HG03460 (cell line): Measurements from ENCODE around the gene ATPAF1.
"Not testable (repeated sequence)": the region's sequence is repeated elsewhere in the genome, so short reads cannot be mapped to it uniquely, and the experiment has no call there.

Experiments used
- ATAC-seq: cut with Tn5 transposase; IDR thresholded peaks from one replicate; pipeline ENCODE4 v1.9.1; 2021; ENCODE audit not compliant: unreplicated experiment

ATPAF1 gene

GRCh38 chr1:46651152-46651551 lies 17.0 kb downstream of the ATPAF1 start:
- ATAC-seq = not testable (repeated sequence)

DNA sequence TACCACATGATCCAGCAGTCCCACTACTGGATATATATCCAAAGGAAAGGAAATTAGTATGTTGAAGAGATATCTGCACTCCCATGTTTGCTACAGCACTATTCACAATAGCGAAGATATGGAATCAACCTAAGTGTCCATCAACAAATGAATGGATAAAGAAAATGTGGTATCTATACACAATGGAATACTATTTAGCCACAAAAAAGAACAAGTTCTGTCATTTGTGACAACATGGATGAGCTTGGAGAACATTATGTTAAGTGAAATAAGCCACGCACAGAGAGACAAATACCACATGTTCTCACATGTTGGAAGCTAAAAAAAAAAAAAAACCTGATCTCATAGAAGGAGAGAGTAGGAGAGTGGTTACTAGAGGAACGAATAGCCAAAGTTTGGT lies 17.7 kb downstream of the ATPAF1 start:
- no peak for ATAC-seq

DNA sequence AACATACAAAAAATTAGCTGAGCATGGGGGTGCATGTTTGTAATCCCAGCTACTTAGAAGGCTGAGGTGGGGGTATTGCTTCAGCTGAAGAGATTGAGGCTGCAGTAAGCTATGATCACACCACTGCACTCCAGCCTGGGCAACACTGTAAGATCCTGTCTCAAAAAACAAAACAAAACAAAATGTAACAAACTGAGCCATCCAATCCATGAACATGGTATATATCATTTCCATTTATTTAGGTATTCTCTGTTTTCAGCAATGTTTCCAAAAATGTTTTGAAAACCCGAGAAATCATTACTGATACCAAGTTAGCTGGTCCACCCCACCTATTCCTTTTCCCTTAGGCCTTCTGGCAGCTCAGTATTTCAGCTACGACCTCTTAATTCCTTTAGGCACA lies 18.4 kb downstream of the ATPAF1 start:
- ATAC-seq = no peak

DNA sequence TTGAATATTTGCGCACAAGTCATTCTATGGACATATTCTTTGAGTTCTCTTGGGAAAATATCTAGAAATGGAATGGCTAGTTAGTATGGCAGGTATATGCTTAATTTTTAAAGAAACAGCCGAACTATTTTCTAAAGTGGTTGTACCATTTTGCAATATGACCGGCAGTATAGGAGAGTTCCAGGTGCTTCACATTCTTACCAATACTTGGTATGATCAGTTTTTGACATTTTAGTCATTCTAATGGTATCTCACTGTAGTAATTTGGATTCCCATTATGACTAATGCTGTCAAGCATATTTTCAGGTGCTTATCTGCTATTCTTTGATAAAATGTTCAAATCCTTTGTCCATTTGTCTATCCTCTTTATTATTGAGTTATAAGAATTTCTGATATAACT lies 20.6 kb downstream of the ATPAF1 start:
- no peak for ATAC-seq

GRCh38 chr1:46646844-46647243 lies 21.3 kb downstream of the ATPAF1 start:
- no peak for ATAC-seq

GRCh38 chr1:46646331-46646730 lies 21.8 kb downstream of the ATPAF1 start:
- no peak for ATAC-seq

DNA sequence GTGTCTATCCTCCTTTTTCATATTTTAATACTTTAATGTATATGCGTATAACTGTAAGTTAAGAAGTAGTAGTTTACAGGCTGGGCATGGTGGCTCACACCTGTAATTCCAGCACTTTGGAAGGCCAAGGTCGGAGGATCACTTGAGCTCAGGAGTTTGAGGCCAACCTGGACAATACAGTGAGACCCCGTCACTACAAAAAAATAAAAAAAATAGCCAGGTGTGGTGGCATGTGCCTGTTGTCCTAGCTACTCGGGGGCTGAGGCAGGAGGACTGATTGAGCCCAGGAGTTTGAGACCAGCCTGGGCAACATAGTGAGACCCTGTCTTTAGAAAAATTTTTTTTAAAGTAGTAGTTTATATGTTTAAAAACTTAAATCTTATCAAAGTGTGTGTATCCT lies 22.3 kb downstream of the ATPAF1 start:
- ATAC-seq = no peak

DNA sequence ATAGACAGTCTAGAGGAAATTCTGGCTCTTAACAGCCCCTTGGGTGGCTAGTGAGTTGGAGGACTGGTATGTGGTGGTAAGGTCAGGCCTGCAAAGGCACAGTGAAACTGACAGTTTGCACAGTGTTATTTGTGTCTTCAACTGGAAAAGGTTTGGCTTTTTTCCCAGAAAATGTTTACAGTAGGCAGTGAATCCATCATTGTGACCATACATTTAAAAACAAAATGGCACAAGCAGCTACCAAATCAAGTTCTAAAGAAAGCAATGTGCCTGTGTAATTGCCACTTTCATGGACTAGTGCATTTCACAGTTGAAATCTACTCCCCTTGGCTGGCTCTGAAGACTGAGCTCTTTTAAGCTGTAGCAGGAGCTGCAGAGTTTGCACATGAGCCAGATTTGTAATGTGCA lies 24.8 kb downstream of the ATPAF1 start:
- ATAC-seq = no peak

- ATAC-seq = no peak
Measured at GRCh38 chr1:46642115-46642680, 26.0 kb downstream of the ATPAF1 start.

GRCh38 chr1:46639547-46639946 lies 28.6 kb downstream of the ATPAF1 start:
- ATAC-seq = no peak

GRCh38 chr1:46638921-46639320 lies 29.2 kb downstream of the ATPAF1 start:
- no peak for ATAC-seq

DNA sequence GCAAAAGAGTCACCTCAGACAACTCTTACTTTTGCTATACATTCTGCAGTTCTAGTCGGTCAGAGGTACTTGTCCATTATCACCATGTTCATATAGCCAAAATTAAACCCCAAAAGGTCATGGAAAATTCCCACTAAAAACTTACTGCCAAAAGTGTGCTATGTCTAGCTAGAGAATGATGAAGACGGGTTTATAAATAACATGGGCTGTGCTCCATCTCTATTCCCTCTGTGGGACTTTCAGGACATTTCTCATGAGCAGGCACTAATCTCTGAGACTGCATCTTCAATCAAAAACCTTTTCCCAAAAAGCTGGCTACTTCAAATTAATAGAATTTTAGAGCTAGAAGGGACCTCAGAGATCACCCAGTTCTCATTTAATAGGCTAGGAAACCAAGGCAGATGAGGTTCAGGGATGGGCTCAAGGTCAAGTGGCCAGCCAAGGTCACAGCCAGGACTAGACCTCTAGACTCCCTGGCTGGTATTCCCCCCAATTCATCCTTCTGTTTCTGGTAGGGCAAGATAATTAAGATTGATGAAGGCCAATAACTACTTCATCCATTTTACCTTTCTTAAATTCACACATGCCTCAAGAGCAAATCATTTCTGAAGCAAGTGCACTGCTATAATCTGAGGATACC lies 30.6 kb downstream of the ATPAF1 start:
- ATAC-seq = no peak

GRCh38 chr1:46635205-46635604 lies 33.0 kb downstream of the ATPAF1 start:
- no peak for ATAC-seq

GRCh38 chr1:46630719-46631118 lies 37.4 kb downstream of the ATPAF1 start:
- ATAC-seq = no peak

GRCh38 chr1:46623743-46624644 lies 44.2 kb downstream of the ATPAF1 start:
- ATAC-seq = no peak

GRCh38 chr1:46622344-46622743 lies 45.8 kb downstream of the ATPAF1 start:
- no peak for ATAC-seq

DNA sequence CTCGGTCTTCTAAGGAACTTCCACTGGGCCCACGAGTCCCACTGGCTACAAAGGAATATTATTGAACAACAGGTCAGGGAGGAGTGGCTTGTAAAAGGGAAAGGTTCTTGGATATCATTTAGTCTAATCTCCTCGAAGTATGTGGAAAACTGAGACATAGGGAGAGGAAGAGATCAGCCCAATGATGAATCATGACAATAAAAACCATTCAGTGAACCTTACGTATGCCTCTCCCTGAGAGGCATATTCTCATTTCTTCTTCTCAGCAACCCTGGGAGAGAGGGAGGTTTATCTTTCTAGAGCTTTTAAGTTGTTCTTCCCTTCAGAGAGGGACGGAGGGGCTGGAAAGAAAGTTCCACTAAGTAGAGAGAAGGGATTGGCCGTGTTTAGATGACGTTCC lies 46.2 kb downstream of the ATPAF1 start:
- no peak for ATAC-seq

DNA sequence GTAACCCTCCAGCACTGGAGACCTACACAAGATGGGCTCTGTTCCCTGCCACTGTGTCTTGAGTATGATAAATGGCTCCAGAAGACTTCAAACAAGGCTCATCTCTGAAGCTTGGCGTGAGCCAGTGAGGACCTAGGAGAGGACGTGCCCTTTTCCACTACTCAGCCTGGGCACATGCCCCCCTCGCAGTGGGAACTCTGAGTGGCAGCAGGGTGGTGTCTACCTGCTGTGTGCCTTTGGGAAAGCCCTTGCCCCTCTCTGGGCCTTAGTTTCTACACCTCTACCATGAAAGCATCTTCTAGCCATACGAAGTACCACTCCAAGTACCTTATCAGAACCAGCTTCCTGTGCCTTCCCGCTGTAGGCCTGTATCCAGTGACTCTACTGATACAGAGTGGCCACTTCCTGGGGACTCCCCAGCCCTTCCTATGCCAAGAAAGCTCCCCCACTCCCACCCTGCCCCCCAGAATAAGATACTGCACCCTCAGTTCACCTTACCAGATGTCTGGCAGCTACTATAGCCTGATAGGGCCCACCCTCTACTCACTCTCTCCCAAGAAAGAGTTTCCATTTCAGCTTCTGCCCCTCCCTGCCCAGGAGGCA lies 48.4 kb downstream of the ATPAF1 start:
- no peak for ATAC-seq

DNA sequence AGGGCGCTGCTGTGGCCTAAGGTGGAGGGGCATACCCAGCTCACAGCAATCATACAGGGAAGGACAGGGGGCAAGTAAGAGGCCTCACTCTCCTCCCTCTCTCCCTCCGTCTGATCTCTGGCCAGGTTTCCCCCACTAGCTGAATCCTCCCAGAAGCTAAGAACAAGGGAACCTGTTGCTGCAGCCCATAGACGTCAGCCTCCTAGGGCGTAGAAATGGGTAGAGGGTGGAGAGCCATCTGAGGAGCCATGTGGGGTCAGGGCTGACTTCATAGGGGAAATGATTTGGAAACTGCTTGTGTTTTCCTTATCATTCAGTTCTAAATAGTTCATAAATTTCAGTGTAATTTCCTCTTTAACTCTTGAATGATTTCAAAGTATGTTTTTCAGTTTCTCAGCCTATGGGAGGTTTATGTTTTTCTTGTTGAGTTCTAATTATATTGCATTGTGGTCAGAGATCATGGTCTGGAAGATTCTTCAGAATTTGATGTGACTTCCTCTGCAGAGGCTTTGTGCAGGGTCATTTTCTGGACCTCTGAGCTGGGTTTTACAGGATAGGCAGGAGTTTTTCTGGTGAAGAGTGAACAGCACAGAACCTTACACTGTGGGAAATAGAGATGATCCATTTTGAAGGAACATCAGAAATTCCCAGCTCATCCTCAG lies 49.3 kb downstream of the ATPAF1 start:
- ATAC-seq = no peak

GRCh38 chr1:46617833-46618232 lies 50.3 kb downstream of the ATPAF1 start:
- ATAC-seq = no peak

- ATAC-seq = no peak
Measured at GRCh38 chr1:46617108-46617800, 50.9 kb downstream of the ATPAF1 start.
